ENCODE measurements around the gene TMEM119.

The TMEM119 gene

GRCh38 chr12:108597559-108598471, at the start of gene TMEM119:
Gene TMEM119, minus strand, starts transcription at chr12:108598084. Its CDS starts 5,701 bp downstream, at chr12:108592383.
- no peak for DNase-seq

GRCh38 chr12:108646600-108647579, 49.0 kb upstream of the TMEM119 start:
- DNase-seq, result no peak

- no peak for DNase-seq
Observed at GRCh38 chr12:108645686-108646599, 48.1 kb upstream of the TMEM119 start.

- no peak for DNase-seq
Observed at GRCh38 chr12:108644811-108645120, 46.9 kb upstream of the TMEM119 start.

GRCh38 chr12:108643941-108644810, 46.3 kb upstream of the TMEM119 start:
- DNase-seq, result no peak

- no peak for DNase-seq
Observed at GRCh38 chr12:108642899-108643654, 45.2 kb upstream of the TMEM119 start.

GRCh38 chr12:108642269-108642870, 44.5 kb upstream of the TMEM119 start:
- DNase-seq, result no peak

GRCh38 chr12:108641446-108642268, 43.8 kb upstream of the TMEM119 start:
- DNase-seq, result no peak

GRCh38 chr12:108640802-108641445, 43.0 kb upstream of the TMEM119 start:
- no peak for DNase-seq

GRCh38 chr12:108638997-108639822, 41.3 kb upstream of the TMEM119 start:
- DNase-seq, result no peak

- no peak for DNase-seq
Observed at GRCh38 chr12:108638141-108638827, 40.4 kb upstream of the TMEM119 start.

- no peak for DNase-seq
Observed at GRCh38 chr12:108637222-108637971, 39.5 kb upstream of the TMEM119 start.

- DNase-seq, result no peak
Observed at GRCh38 chr12:108635997-108636808, 38.3 kb upstream of the TMEM119 start.

GRCh38 chr12:108635201-108635996, 37.5 kb upstream of the TMEM119 start:
- no peak for DNase-seq

- DNase-seq, result no peak
Observed at GRCh38 chr12:108634341-108634751, 36.5 kb upstream of the TMEM119 start.

All from NCI-H1092 treated with DMSO at 0.1 percent for 48 hours (cell line).